ENCODE results near the gene NRIP3. TPM values are rescaled to one million over a fixed set of nuclear protein-coding genes. Genes with fewer than 3 reads are reported as not detected.
A peak's percentile ranks its signal among the peaks of the same experiment; 100 is the strongest.

Gene NRIP3
- total RNA-seq, 4 donors from 2014 or later, result 0.42 to 1.8 (median 1.3) TPM; not detected in 1

DNA sequence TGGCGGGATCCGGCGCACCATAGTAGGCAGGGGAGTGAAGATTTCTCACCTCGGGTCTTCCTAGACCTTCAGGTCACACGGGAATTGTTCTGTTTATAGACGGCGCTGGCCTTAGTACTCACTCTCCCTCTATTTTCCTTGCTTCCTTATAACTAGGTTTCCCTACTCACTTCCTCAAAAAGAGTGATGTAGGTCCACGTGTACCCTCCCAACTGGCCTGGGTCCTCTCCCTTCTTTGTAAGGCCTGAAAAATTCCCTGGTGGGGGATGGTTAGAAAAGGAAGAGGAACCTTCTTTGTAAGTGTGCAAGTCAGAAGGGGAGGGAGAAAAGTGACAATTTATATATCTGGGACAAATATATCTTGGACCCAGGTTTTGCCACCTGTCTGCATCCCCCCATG is 36.6 kb downstream of the NRIP3 start:
- peaks cover 0 to 28% (median 16%) of the 10 kb centered on the region in 4 donors for H3K4me1 ChIP-seq
- no peak for DNase-seq (ENCODE audit: low spot score in 2 of 2)
- 71 to 80% methylated on average over 8 of the region's 8 CpGs for WGBS, 2 donors
- H3K4me3 ChIP-seq, result no peak overlapping the region
- no peak overlapping the region for H3K27ac ChIP-seq
- TF ChIP-seq EP300 (IDR thresholded peaks at IDR 0.05) (no peak), POLR2A (IDR thresholded peaks at IDR 0.05) (no peak)
- TF ChIP-seq, protein P1, sequence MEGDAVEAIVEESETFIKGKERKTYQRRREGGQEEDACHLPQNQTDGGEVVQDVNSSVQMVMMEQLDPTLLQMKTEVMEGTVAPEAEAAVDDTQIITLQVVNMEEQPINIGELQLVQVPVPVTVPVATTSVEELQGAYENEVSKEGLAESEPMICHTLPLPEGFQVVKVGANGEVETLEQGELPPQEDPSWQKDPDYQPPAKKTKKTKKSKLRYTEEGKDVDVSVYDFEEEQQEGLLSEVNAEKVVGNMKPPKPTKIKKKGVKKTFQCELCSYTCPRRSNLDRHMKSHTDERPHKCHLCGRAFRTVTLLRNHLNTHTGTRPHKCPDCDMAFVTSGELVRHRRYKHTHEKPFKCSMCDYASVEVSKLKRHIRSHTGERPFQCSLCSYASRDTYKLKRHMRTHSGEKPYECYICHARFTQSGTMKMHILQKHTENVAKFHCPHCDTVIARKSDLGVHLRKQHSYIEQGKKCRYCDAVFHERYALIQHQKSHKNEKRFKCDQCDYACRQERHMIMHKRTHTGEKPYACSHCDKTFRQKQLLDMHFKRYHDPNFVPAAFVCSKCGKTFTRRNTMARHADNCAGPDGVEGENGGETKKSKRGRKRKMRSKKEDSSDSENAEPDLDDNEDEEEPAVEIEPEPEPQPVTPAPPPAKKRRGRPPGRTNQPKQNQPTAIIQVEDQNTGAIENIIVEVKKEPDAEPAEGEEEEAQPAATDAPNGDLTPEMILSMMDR (IDR thresholded peaks at IDR 0.05), result no peak
- no peaks in the 10 kb centered on the region for H3K27me3 ChIP-seq
- H3K9me3 ChIP-seq, result no peaks in the 10 kb centered on the region
- H3K36me3 ChIP-seq, result peaks cover 0 to 5% (median 0%) of the 10 kb centered on the region in 3 donors

DNA sequence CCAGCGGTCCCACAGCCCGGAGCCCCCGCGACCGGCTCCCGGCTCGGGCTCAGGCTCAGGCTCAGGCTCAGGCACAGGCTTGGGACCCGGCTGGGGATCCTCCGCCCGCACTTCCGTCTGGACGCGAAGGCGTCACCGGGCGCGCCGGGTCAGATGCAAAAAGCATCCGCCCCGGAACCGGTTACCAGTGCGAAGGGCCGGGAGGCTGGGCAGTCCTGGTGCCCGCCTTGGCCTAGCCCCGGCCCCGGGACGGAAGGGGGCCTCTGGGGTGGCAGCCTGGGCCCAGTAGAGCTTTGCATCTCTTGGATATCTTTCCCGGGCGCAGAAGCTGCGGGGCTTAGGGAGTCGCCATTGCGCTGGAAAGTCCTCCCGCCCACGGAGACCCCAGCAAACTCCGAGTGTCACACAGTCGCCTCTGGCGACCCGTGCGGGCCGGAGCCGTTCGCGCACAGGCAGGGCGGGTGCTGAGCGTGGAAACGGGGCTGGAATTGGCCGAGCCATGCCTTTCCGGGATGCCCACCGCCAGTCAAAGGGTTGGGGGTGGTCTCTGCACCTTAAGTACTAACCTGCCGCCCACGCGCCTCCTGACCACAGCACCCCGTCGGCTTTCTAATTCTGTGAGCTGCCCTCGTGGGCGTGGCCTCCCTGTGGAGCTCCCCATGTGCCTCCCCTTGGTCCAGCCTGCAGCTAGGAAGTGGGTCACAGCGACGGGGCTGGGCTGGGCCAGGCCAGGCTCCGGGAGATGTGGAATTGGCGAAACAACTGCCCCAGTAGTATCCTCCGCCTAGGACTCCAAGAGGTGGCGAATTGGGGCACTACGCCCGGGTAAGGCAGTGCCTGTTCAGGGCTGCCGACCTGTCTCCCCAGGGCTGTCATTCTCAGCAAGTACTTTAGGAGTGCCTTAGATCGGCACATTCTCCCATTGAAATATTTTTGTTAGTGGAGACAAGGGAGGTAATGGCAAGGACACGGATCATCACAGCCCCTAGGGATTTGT is 39.2 kb downstream of the NRIP3 start, which contains the start of gene TMEM9B:
TMEM9B (minus strand) TSS at position 119 of the 997 bp plus-strand sequence. CDS start 129 bp downstream, outside the sequence.
- no peaks in the 10 kb centered on the region for H3K27me3 ChIP-seq
- H3K9me3 ChIP-seq, result no peaks in the 10 kb centered on the region
- peak; percentile 79 to 84 for DNase-seq (ENCODE audit: low spot score in 2 of 2)
- peak within 1 kb of the TSS; percentile 72 to 99 (median 87) for H3K4me3 ChIP-seq
- peaks cover 0 to 50% (median 17%) of the 10 kb centered on the region in 4 donors for H3K4me1 ChIP-seq
- TF ChIP-seq POLR2A (IDR thresholded peaks at IDR 0.05) (peak; percentile 82 to 90), EP300 (IDR thresholded peaks at IDR 0.05) (peak; percentile 31 to 95)
- TF ChIP-seq, protein P1 (IDR thresholded peaks at IDR 0.05), result peak in 1 of 5 experiments; percentile 39
- H3K27ac ChIP-seq, result peak within 1 kb of the TSS; percentile 84 to 96 (median 94)
- WGBS, 2 donors, result 0% methylated on average over 12 to 60 of the region's 67 CpGs
- peaks cover 0 to 5% (median 0%) of the 10 kb centered on the region in 3 donors for H3K36me3 ChIP-seq

DNA sequence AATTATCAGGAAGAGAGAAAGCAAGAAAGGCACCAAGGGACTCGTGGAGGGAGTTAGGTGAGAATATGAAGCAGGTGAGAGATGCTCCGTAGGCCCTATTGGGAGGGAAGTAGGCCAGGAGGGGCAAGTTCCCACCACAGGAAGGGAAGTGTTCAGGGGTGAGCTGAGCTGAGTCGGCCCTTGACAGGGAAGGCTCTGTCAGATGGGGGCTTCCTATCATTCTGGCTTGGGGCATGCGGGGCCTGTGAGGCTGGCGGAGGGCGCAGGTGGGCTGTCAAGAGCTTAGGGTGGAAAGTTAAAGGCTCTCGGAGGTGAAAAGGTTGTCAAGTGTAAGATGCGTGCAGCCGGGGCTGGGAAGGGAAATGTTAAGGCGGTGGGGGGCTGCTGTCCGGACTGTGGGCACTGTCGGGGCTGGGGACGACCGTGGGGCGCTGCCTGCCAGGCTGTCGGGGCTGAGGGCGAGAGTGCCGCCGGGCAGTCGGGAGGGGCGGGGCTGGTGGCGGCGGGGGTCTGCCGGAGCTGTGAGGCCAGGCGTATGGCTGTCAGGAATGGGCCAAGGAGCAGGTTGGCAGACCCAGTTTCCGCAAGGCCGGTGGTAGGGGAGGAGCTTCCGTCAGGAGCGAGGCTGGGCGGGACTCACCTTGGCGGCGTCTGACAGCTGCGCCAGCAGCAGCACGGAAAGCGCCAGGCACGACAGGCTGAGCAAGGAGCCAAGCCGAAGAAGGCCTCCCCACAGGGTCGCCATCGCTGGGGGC is 40.1 kb downstream of the NRIP3 start:
- TF ChIP-seq EP300 (IDR thresholded peaks at IDR 0.05), result no peak
- TF ChIP-seq POLR2A (IDR thresholded peaks at IDR 0.05), result no peak
- TF ChIP-seq, protein P1 (IDR thresholded peaks at IDR 0.05), result no peak
- peak overlapping the region; percentile 72 to 99 (median 87) for H3K4me3 ChIP-seq
- H3K9me3 ChIP-seq, result no peaks in the 10 kb centered on the region
- H3K27me3 ChIP-seq, result no peaks in the 10 kb centered on the region
- H3K27ac ChIP-seq, result peak overlapping the region; percentile 84 to 96 (median 94)
- WGBS, 2 donors, result 4 to 7% methylated on average over 19 to 39 of the region's 39 CpGs
- peak in 1 of 2 donors; percentile 38 for DNase-seq (ENCODE audit: low spot score in 2 of 2)
- peaks cover 0 to 5% (median 0%) of the 10 kb centered on the region in 3 donors for H3K36me3 ChIP-seq
- peaks cover 0 to 59% (median 23%) of the 10 kb centered on the region in 4 donors for H3K4me1 ChIP-seq

DNA sequence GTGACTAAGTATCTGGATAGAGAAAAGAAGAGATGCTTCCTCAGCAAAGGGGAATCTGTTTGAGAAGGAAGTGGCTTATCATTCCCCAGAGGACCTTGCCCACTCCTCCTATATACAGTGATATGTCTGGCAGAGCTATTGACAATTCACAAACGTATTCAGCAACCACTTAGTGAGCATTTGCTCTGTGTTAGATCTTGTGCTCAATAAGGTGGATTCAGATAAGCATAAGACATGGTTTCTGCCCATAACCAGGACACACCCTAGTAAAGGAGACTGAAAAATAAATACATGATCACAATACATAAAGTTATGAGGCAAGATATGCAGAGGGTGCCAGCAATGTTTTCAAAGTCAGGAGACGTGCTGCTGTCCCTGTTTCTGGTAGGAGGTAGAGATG is 41.0 kb downstream of the NRIP3 start:
- TF ChIP-seq POLR2A (IDR thresholded peaks at IDR 0.05) (no peak), EP300 (IDR thresholded peaks at IDR 0.05) (no peak)
- TF ChIP-seq, protein P1 (IDR thresholded peaks at IDR 0.05), result no peak
- Histone ChIP-seq H3K36me3 (peaks cover 0 to under 1% (median 0%) of the 10 kb centered on the region in 3 donors), H3K9me3 (no peaks in the 10 kb centered on the region), H3K4me3 (peak overlapping the region in 1 of 4 donors; percentile 82), H3K4me1 (peaks cover 0 to 61% (median 23%) of the 10 kb centered on the region in 4 donors), H3K27me3 (no peaks in the 10 kb centered on the region), H3K27ac (peak overlapping the region in 2 of 4 donors; percentile 94 to 96)
- no peak for DNase-seq (ENCODE audit: low spot score in 2 of 2)
- 19 to 22% methylated on average over 2 of the region's 2 CpGs for WGBS, 2 donors
